ENCODE results near the gene NXPH2. TPM values are rescaled to one million over a fixed set of nuclear protein-coding genes. Genes with fewer than 3 reads are reported as not detected.

Gene NXPH2
- not detected for polyA plus RNA-seq (ENCODE audit: low read depth in 6 of 6)

- no peak for DNase-seq
- no peak for ATAC-seq (ENCODE audit: low read depth in 2 of 2)
- Mint-ChIP-seq H3K9me3 (no peaks in the 10 kb centered on the region), H3K4me3 (peak within 1 kb of the TSS in 1 of 8 donors; percentile 3), H3K36me3 (no peaks in the 10 kb centered on the region), H3K27me3 (peaks cover 47 to 50% (median 48%) of the 10 kb centered on the region in 3 donors), H3K27ac (no peak within 1 kb of the TSS), H3K4me1 (peaks cover 5 to 12% (median 7%) of the 10 kb centered on the region in 3 donors)
Measured at GRCh38 chr2:138779781-138780445, at the start of gene NXPH2. TSS of gene NXPH2 (minus strand) at chr2:138780390. CDS start at chr2:138780241, 149 bp downstream.

GRCh38 chr2:138829326-138829919, 49.2 kb upstream of the NXPH2 start:
- DNase-seq: peak; percentile 9
- Mint-ChIP-seq H3K9me3 (no peaks in the 10 kb centered on the region), H3K36me3 (no peaks in the 10 kb centered on the region), H3K27ac (peak overlapping the region in 1 of 6 donors; percentile 56), H3K27me3 (peaks cover 0 to 5% (median 5%) of the 10 kb centered on the region in 3 donors), H3K4me3 (no peak overlapping the region), H3K4me1 (no peaks in the 10 kb centered on the region)
- peak in 1 of 2 donors; percentile 30 for ATAC-seq (ENCODE audit: low read depth in 2 of 2)

GRCh38 chr2:138827426-138828054, 47.4 kb upstream of the NXPH2 start:
- Mint-ChIP-seq H3K4me1 (no peaks in the 10 kb centered on the region), H3K4me3 (no peak overlapping the region)

GRCh38 chr2:138823666-138824065, 43.5 kb upstream of the NXPH2 start:
- no peaks in the 10 kb centered on the region for H3K4me1 Mint-ChIP-seq

More at GRCh38 chr2:138827426-138828054, 47.4 kb upstream of the NXPH2 start:
- Mint-ChIP-seq H3K27me3 (peaks cover 2 to 5% (median 5%) of the 10 kb centered on the region in 3 donors), H3K27ac (no peak overlapping the region), H3K9me3 (no peaks in the 10 kb centered on the region), H3K36me3 (no peaks in the 10 kb centered on the region)
- DNase-seq (peak; percentile 27), ATAC-seq (ENCODE audit: low read depth in 2 of 2) (peak in 1 of 2 donors; percentile 48)

GRCh38 chr2:138819964-138820363, 39.8 kb upstream of the NXPH2 start:
- Mint-ChIP-seq H3K27me3 (peaks cover 0 to 19% (median 7%) of the 10 kb centered on the region in 3 donors), H3K9me3 (no peaks in the 10 kb centered on the region), H3K4me3 (no peak overlapping the region), H3K27ac (no peak overlapping the region), H3K4me1 (no peaks in the 10 kb centered on the region), H3K36me3 (no peaks in the 10 kb centered on the region)
- ATAC-seq (ENCODE audit: low read depth in 2 of 2) (no peak), DNase-seq (no peak)

More at GRCh38 chr2:138823666-138824065, 43.5 kb upstream of the NXPH2 start:
- no peak overlapping the region for H3K27ac Mint-ChIP-seq
- no peak overlapping the region for H3K4me3 Mint-ChIP-seq
- H3K36me3 Mint-ChIP-seq: no peaks in the 10 kb centered on the region
- DNase-seq (no peak), ATAC-seq (ENCODE audit: low read depth in 2 of 2) (no peak)
- no peaks in the 10 kb centered on the region for H3K9me3 Mint-ChIP-seq
- peaks cover 5 to 12% (median 9%) of the 10 kb centered on the region in 3 donors for H3K27me3 Mint-ChIP-seq

GRCh38 chr2:138818556-138818955, 38.4 kb upstream of the NXPH2 start:
- no peaks in the 10 kb centered on the region for H3K4me1 Mint-ChIP-seq
- H3K9me3 Mint-ChIP-seq: no peaks in the 10 kb centered on the region
- ATAC-seq (ENCODE audit: low read depth in 2 of 2): no peak
- H3K27ac Mint-ChIP-seq: no peak overlapping the region
- H3K36me3 Mint-ChIP-seq: no peaks in the 10 kb centered on the region
- peaks cover 4 to 19% (median 11%) of the 10 kb centered on the region in 3 donors for H3K27me3 Mint-ChIP-seq
- no peak overlapping the region for H3K4me3 Mint-ChIP-seq
- no peak for DNase-seq

GRCh38 chr2:138814123-138814898, 34.1 kb upstream of the NXPH2 start:
- Mint-ChIP-seq H3K9me3 (peaks cover 0 to 2% (median 0%) of the 10 kb centered on the region in 7 donors), H3K4me1 (no peaks in the 10 kb centered on the region), H3K27me3 (peaks cover 14 to 26% (median 26%) of the 10 kb centered on the region in 3 donors), H3K4me3 (no peak overlapping the region), H3K36me3 (no peaks in the 10 kb centered on the region), H3K27ac (peak overlapping the region in 1 of 6 donors; percentile 82)
- DNase-seq (no peak), ATAC-seq (ENCODE audit: low read depth in 2 of 2) (no peak)

- H3K9me3 Mint-ChIP-seq: peaks cover 0 to 3% (median 0%) of the 10 kb centered on the region in 7 donors
- H3K27me3 Mint-ChIP-seq: peaks cover 14 to 26% (median 24%) of the 10 kb centered on the region in 3 donors
- DNase-seq (no peak), ATAC-seq (ENCODE audit: low read depth in 2 of 2) (no peak)
- H3K36me3 Mint-ChIP-seq: no peaks in the 10 kb centered on the region
- no peak overlapping the region for H3K27ac Mint-ChIP-seq
- H3K4me3 Mint-ChIP-seq: no peak overlapping the region
- no peaks in the 10 kb centered on the region for H3K4me1 Mint-ChIP-seq
Measured at GRCh38 chr2:138811431-138811830, 31.2 kb upstream of the NXPH2 start.

- no peak for ATAC-seq (ENCODE audit: low read depth in 2 of 2)
- Mint-ChIP-seq H3K9me3 (peaks cover 0 to 11% (median 5%) of the 10 kb centered on the region in 7 donors), H3K27ac (no peak overlapping the region), H3K4me3 (no peak overlapping the region), H3K27me3 (peaks cover 20 to 34% (median 31%) of the 10 kb centered on the region in 3 donors), H3K36me3 (no peaks in the 10 kb centered on the region), H3K4me1 (no peaks in the 10 kb centered on the region)
- DNase-seq: no peak
Measured at GRCh38 chr2:138794724-138795123, 14.5 kb upstream of the NXPH2 start.

GRCh38 chr2:138787053-138787666, 7.0 kb upstream of the NXPH2 start:
- Mint-ChIP-seq H3K4me3 (no peak overlapping the region), H3K36me3 (no peaks in the 10 kb centered on the region), H3K27me3 (peaks cover 19 to 36% (median 21%) of the 10 kb centered on the region in 3 donors), H3K4me1 (no peaks in the 10 kb centered on the region), H3K27ac (no peak overlapping the region), H3K9me3 (no peaks in the 10 kb centered on the region)
- DNase-seq (peak; percentile 14), ATAC-seq (ENCODE audit: low read depth in 2 of 2) (no peak)

- Mint-ChIP-seq H3K4me3 (no peak overlapping the region), H3K27me3 (peaks cover 47 to 58% (median 48%) of the 10 kb centered on the region in 3 donors), H3K36me3 (no peaks in the 10 kb centered on the region), H3K27ac (no peak overlapping the region), H3K4me1 (peaks cover 5 to 12% (median 7%) of the 10 kb centered on the region in 3 donors), H3K9me3 (no peaks in the 10 kb centered on the region)
- ATAC-seq (ENCODE audit: low read depth in 2 of 2) (no peak), DNase-seq (no peak)
Measured at GRCh38 chr2:138782383-138782782, 2.2 kb upstream of the NXPH2 start.

- ATAC-seq (ENCODE audit: low read depth in 2 of 2): no peak
- DNase-seq: no peak
- H3K4me1 Mint-ChIP-seq: peaks cover 5 to 12% (median 7%) of the 10 kb centered on the region in 3 donors
- peaks cover 47 to 58% (median 48%) of the 10 kb centered on the region in 3 donors for H3K27me3 Mint-ChIP-seq
- H3K9me3 Mint-ChIP-seq: no peaks in the 10 kb centered on the region
- no peak overlapping the region for H3K4me3 Mint-ChIP-seq
- no peaks in the 10 kb centered on the region for H3K36me3 Mint-ChIP-seq
- no peak overlapping the region for H3K27ac Mint-ChIP-seq
Measured at GRCh38 chr2:138780908-138781307, 718 bp upstream of the NXPH2 start.

GRCh38 chr2:138780446-138780880, 273 bp upstream of the NXPH2 start:
- Mint-ChIP-seq H3K27me3 (peaks cover 47 to 55% (median 48%) of the 10 kb centered on the region in 3 donors), H3K4me3 (no peak overlapping the region), H3K9me3 (no peaks in the 10 kb centered on the region), H3K27ac (no peak overlapping the region), H3K36me3 (no peaks in the 10 kb centered on the region), H3K4me1 (peaks cover 5 to 12% (median 7%) of the 10 kb centered on the region in 3 donors)
- DNase-seq (no peak), ATAC-seq (ENCODE audit: low read depth in 2 of 2) (no peak)

All from naive B cell (primary cell).